Spleen (tissue), 11 donors: ENCODE measurements around the gene COQ8A. TPM values are rescaled to one million over a fixed set of nuclear protein-coding genes. Genes with fewer than 3 reads are reported as not detected.

Experiments
- DNase-seq: peaks from one replicate; pipeline ENCODE4 v3.0.0-alpha.2; 2020
- H3K27ac ChIP-seq, 8 donors: fragments of 200-600 bp; sonication (generic) in 7 of 8; 1 replicate in 4 of 8; 2 replicates in 4 of 8; pipeline versions ENCODE4 v1.5.0 to v1.8.0; 2016 to 2021; ENCODE audit warnings: inconsistent platforms in 4 of 8, mild to moderate bottlenecking in 4 of 8, moderate library complexity in 1 of 8
- H3K27me3 ChIP-seq, 7 donors: fragments of 200-600 bp; sonication (generic) in 6 of 7; replicated peaks in 1 of 7; 1 replicate in 4 of 7; 2 replicates in 3 of 7; pipeline versions ENCODE4 v1.5.0 to v1.8.0; 2016 to 2021; ENCODE audit warnings: inconsistent platforms in 3 of 7, mild to moderate bottlenecking in 1 of 7
- H3K36me3 ChIP-seq, 6 donors: fragments of 200-600 bp; sonication (generic) in 5 of 6; 1 replicate in 4 of 6; 2 replicates in 2 of 6; pipeline versions ENCODE4 v1.5.0 to v1.8.0; 2016 to 2021; ENCODE audit warnings: inconsistent platforms in 2 of 6
- H3K4me1 ChIP-seq, 6 donors: fragments of 200-600 bp; sonication (generic) in 5 of 6; 1 replicate in 3 of 6; 2 replicates in 3 of 6; pipeline versions ENCODE4 v1.5.0 to v1.8.0; 2016 to 2021; ENCODE audit warnings: inconsistent platforms in 3 of 6
- H3K4me3 ChIP-seq, 8 donors: fragments of 200-600 bp; sonication (generic) in 7 of 8; 1 replicate in 4 of 8; 2 replicates in 4 of 8; pipeline versions ENCODE4 v1.5.0 to v1.8.0; 2016 to 2021; ENCODE audit warnings: inconsistent platforms in 4 of 8, mild to moderate bottlenecking in 4 of 8, moderate library complexity in 2 of 8
- H3K9me3 ChIP-seq, 8 donors: fragments of 200-600 bp; sonication (generic) in 7 of 8; 1 replicate in 4 of 8; 2 replicates in 4 of 8; pipeline versions ENCODE4 v1.5.0 to v1.8.0; 2016 to 2021; ENCODE audit warnings: inconsistent platforms in 4 of 8
- CTCF ChIP-seq, 11 experiments: fragments of 200-600 bp in 7 of 11; fragments of 450-650 bp in 4 of 11; sonication (generic) in 4 of 11; IDR thresholded peaks in 8 of 11; conservative IDR thresholded peaks in 3 of 11; 1 replicate in 7 of 11; 2 replicates in 4 of 11; pipeline versions ENCODE4 v1.4.0 to v1.8.0; 2016 to 2021; ENCODE audit warnings: antibody characterized with exemption in 11 of 11, inconsistent platforms in 4 of 11, mild to moderate bottlenecking in 1 of 11
- POLR2A ChIP-seq, 3 donors: fragments of 450-650 bp; IDR thresholded peaks; one replicate each; pipeline ENCODE4 v1.5.1; 2017; ENCODE audit warnings: antibody characterized with exemption in 3 of 3, mild to moderate bottlenecking in 1 of 3
- POLR2AphosphoS5 ChIP-seq, 3 donors: sonication (generic); formaldehyde crosslinking; IDR thresholded peaks; one replicate each; pipeline ENCODE4 v1.5.1; 2017; ENCODE audit warnings: antibody characterized with exemption in 3 of 3
- WGBS, 5 donors: extraction: QIAGEN DNeasy Blood & Tissue Kit in 3 of 5; methylation state at CpG; one replicate each; pipeline versions ENCODE4 v1.1.5 to v1.1.7; 2013 to 2018; 5-methylcytosine and 5-hydroxymethylcytosine counted together
- intact Hi-C: fragments of 100-400 bp; cut with DNase I; formaldehyde crosslinking; loops from one replicate; pipeline ENCODE4 v1.15.0; 2023; ENCODE audit warnings: low total_unique reads
- polyA plus RNA-seq, 3 donors: library from polyadenylated mRNA; stranded (reverse); fragments of 200-250 nt; gene quantifications; one replicate each; pipeline ENCODE4 v1.2.1, GENCODE V29; 2013
- total RNA-seq, 7 donors: library from RNA; depleted of rRNA in 3 of 7; stranded (reverse); fragments of >200 nt in 3 of 7; fragmentation: NEBNext Ultra II Directional in 4 of 7; extraction: Animal tissue kit (Norgen Biotek cat#: 25700) in 4 of 7; gene quantifications; one replicate each; pipeline versions ENCODE4 v1.1.0 to v1.2.1, GENCODE V29; 2016 to 2021
- donor health status: healthy with polysubstance abuse.
- donor health status: DM: no; HTN: no; CAD: no; lungs with moderate emphysema.
- donor health status: DM: no; HTN: no; CAD: no.
- donor health status: Bipolar disorder and iron deficiency.
- donor health status: healthy.
- donor health status: DM: no; HTN: no; CAD: no.
- donor health status: DM: yes; HTN: yes; CAD: no.

The COQ8A gene
- total and polyA plus RNA-seq, 10 donors: 31.0 to 59.4 (median 41.2) TPM

GRCh38 chr1:226985839-226986463 lies 45.9 kb downstream of the COQ8A start:
- peaks cover 7 to 49% (median 29%) of the 10 kb centered on the region in 6 donors for H3K4me1 ChIP-seq
- no peak overlapping the region for H3K27ac ChIP-seq
- DNase-seq: peak; percentile 58
- H3K36me3 ChIP-seq: peaks cover 0 to 72% (median 55%) of the 10 kb centered on the region in 6 donors
- intact Hi-C loops: no loop called here
- no peaks in the 10 kb centered on the region for H3K27me3 ChIP-seq
- 92 to 95% (median 93%) methylated on average over 24 to 25 of the region's 25 CpGs for WGBS, 5 donors
- TF ChIP-seq POLR2AphosphoS5 (IDR thresholded peaks at IDR 0.05) (peak in 1 of 3 donors; percentile 23), CTCF (IDR thresholded peaks at IDR 0.05 in 8 of 11, conservative IDR thresholded peaks at IDR 0.05 in 3 of 11) (no peak), POLR2A (IDR thresholded peaks at IDR 0.05) (no peak)
- H3K9me3 ChIP-seq: no peaks in the 10 kb centered on the region
- no peak overlapping the region for H3K4me3 ChIP-seq

GRCh38 chr1:226986496-226987178 lies 46.5 kb downstream of the COQ8A start:
- peak; percentile 65 for DNase-seq
- H3K9me3 ChIP-seq: no peaks in the 10 kb centered on the region
- peaks cover 0 to 65% (median 54%) of the 10 kb centered on the region in 6 donors for H3K36me3 ChIP-seq
- H3K4me1 ChIP-seq: peaks cover 7 to 46% (median 29%) of the 10 kb centered on the region in 6 donors
- TF ChIP-seq CTCF (IDR thresholded peaks at IDR 0.05 in 8 of 11, conservative IDR thresholded peaks at IDR 0.05 in 3 of 11) (no peak), POLR2AphosphoS5 (IDR thresholded peaks at IDR 0.05) (no peak), POLR2A (IDR thresholded peaks at IDR 0.05) (no peak)
- no peaks in the 10 kb centered on the region for H3K27me3 ChIP-seq
- peak overlapping the region in 3 of 8 donors; percentile 20 to 84 (median 28) for H3K27ac ChIP-seq
- WGBS, 5 donors: 88 to 94% (median 92%) methylated on average over 17 to 21 of the region's 21 CpGs
- H3K4me3 ChIP-seq: no peak overlapping the region
- intact Hi-C loops: no loop called here

- WGBS, 5 donors: 66 to 79% (median 69%) methylated on average over 8 of the region's 8 CpGs
- intact Hi-C loops: no loop called here
- Histone ChIP-seq H3K4me3 (no peak overlapping the region), H3K9me3 (no peaks in the 10 kb centered on the region), H3K27ac (peak overlapping the region in 4 of 8 donors; percentile 20 to 84 (median 51)), H3K4me1 (peaks cover 7 to 46% (median 29%) of the 10 kb centered on the region in 6 donors), H3K36me3 (peaks cover 0 to 60% (median 50%) of the 10 kb centered on the region in 6 donors), H3K27me3 (no peaks in the 10 kb centered on the region)
- TF ChIP-seq POLR2A (IDR thresholded peaks at IDR 0.05) (no peak), POLR2AphosphoS5 (IDR thresholded peaks at IDR 0.05) (no peak), CTCF (IDR thresholded peaks at IDR 0.05 in 8 of 11, conservative IDR thresholded peaks at IDR 0.05 in 3 of 11) (no peak)
- DNase-seq: peak; percentile 72
These were observed 47.1 kb downstream of the COQ8A start for GRCh38 chr1:226987179-226987536.
